Uterus (tissue), 2 donors: ENCODE results near the gene LFNG.

Experiments used
- POLR2A ChIP-seq, 2 donors: fragments of 450-650 bp; IDR thresholded peaks; one replicate each; pipeline ENCODE4 v1.6.1; 2016; ENCODE audit warnings: antibody characterized with exemption in 2 of 2, mild to moderate bottlenecking in 1 of 2, moderate library complexity in 1 of 2
- TF ChIP-seq, protein P1 (sequence below), 4 experiments: fragments of 200-600 bp in 2 of 4; fragments of 450-650 bp in 2 of 4; sonication (generic) in 2 of 4; IDR thresholded peaks; one replicate each; pipeline ENCODE4 v1.5.1; 2016 to 2019; ENCODE audit warnings: antibody characterized with exemption in 4 of 4, mild to moderate bottlenecking in 2 of 4, moderate library complexity in 1 of 4

DNA sequence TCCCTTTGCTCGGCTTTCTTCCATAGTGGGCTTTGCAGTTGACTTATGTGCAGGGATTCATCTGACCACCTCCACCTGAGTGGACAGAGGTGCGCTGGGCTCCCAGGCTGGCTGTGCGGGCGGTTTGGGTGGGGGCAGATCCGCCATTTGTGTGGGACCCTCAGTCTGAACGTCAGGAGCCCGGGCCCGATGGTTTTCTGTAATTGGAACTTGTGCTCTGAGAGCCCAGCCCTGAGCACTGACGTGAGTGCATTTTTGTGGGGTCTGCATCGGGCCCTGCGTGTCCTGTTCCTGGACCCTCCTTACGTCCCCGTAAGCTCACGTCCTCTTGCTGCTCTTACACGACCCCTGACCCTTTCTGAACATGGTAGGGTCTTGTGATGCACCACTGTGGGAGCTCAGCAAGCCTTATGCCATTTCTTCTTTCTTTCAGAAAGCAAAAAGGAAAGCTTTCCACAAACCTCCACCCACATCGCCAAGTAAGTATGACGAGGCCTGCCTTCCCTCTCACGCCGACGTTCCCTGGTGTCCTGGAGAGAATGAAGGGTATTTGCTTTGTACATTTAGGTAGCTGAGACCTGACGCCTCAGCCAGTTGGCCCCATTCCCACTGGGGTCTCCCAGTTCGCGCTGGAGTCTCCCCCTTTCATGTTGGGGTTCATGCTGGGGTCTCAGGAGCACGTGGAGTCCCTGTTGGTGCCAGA, 49.1 kb downstream of the LFNG start:
- TF ChIP-seq, protein P1, sequence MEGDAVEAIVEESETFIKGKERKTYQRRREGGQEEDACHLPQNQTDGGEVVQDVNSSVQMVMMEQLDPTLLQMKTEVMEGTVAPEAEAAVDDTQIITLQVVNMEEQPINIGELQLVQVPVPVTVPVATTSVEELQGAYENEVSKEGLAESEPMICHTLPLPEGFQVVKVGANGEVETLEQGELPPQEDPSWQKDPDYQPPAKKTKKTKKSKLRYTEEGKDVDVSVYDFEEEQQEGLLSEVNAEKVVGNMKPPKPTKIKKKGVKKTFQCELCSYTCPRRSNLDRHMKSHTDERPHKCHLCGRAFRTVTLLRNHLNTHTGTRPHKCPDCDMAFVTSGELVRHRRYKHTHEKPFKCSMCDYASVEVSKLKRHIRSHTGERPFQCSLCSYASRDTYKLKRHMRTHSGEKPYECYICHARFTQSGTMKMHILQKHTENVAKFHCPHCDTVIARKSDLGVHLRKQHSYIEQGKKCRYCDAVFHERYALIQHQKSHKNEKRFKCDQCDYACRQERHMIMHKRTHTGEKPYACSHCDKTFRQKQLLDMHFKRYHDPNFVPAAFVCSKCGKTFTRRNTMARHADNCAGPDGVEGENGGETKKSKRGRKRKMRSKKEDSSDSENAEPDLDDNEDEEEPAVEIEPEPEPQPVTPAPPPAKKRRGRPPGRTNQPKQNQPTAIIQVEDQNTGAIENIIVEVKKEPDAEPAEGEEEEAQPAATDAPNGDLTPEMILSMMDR (IDR thresholded peaks at IDR 0.05): no peak
- no peak for TF ChIP-seq POLR2A (IDR thresholded peaks at IDR 0.05)
